Cardiac muscle cell (in vitro differentiated cells and primary cell): ENCODE results near the gene SLC39A11. TPM values are rescaled to one million over a fixed set of nuclear protein-coding genes. Genes with fewer than 3 reads are reported as not detected.
A peak's percentile ranks its signal among the peaks of the same experiment; 100 is the strongest.

Experiments used
- DNase-seq, 2 donors: peaks; one replicate each; pipeline versions ENCODE4 v3.0.0 to v3.0.0-alpha.2; 2010 to 2017; ENCODE audit warnings: low read depth in 1 of 2, low spot score in 1 of 2
- H3K27ac ChIP-seq: fragments of 200-600 bp; sonication (generic); 2 replicates; pipeline ENCODE4 v1.5.1; 2016
- H3K27me3 ChIP-seq: fragments of 200-600 bp; sonication (generic); 2 replicates; pipeline ENCODE4 v1.6.0; 2016; ENCODE audit warnings: control low read depth
- H3K36me3 ChIP-seq: fragments of 200-600 bp; sonication (generic); 2 replicates; pipeline ENCODE4 v1.5.1; 2016; ENCODE audit warnings: control low read depth
- H3K4me1 ChIP-seq: fragments of 200-600 bp; sonication (generic); 2 replicates; pipeline ENCODE4 v1.8.1; 2017; ENCODE audit warnings: low read depth, mild to moderate bottlenecking, mixed run types
- H3K4me3 ChIP-seq: fragments of 200-600 bp; sonication (generic); 2 replicates; pipeline ENCODE4 v1.5.1; 2016; ENCODE audit warnings: mild to moderate bottlenecking
- H3K9me3 ChIP-seq: fragments of 200-600 bp; sonication (generic); 2 replicates; pipeline ENCODE4 v1.5.1; 2017; ENCODE audit warnings: low read depth, mild to moderate bottlenecking, control low read depth
- CTCF ChIP-seq: IDR thresholded peaks from 2 replicates; pipeline ENCODE4 v1.5.1; 2012; ENCODE audit warnings: low read depth, mild to moderate bottlenecking, low read length
- polyA plus RNA-seq: library from polyadenylated mRNA; unstranded; fragments of >200 nt; fragmentation: Nextera tagmentation; extraction: Ambion mirVana; gene quantifications from 2 replicates; pipeline ENCODE4 v1.2.1, GENCODE V29; 2016
- total RNA-seq: library from RNA; depleted of rRNA; stranded (reverse); fragments of >200 nt; gene quantifications from 2 replicates; pipeline ENCODE4 v1.2.3, GENCODE V29; 2016

SLC39A11 gene
- total and polyA plus RNA-seq, 2 experiments from 2014 or later = 5.9 to 11.7 TPM

- Histone ChIP-seq H3K27me3 (no peaks in the 10 kb centered on the region), H3K4me3 (no peak overlapping the region), H3K36me3 (no peaks in the 10 kb centered on the region), H3K9me3 (no peaks in the 10 kb centered on the region), H3K4me1 (no peaks in the 10 kb centered on the region), H3K27ac (no peak overlapping the region)
- no peak for TF ChIP-seq CTCF
- no peak for DNase-seq
Measured at GRCh38 chr17:73083432-73083831, 9.1 kb downstream of the SLC39A11 start.

GRCh38 chr17:73074566-73074965, 17.9 kb downstream of the SLC39A11 start:
- DNase-seq = no peak
- no peak for TF ChIP-seq CTCF
- Histone ChIP-seq H3K27me3 (no peaks in the 10 kb centered on the region), H3K27ac (no peak overlapping the region), H3K36me3 (no peaks in the 10 kb centered on the region), H3K4me1 (no peaks in the 10 kb centered on the region), H3K9me3 (no peaks in the 10 kb centered on the region), H3K4me3 (no peak overlapping the region)

GRCh38 chr17:73072219-73072962, 20.1 kb downstream of the SLC39A11 start:
- no peaks in the 10 kb centered on the region for H3K27me3 ChIP-seq
- TF ChIP-seq CTCF = no peak
- H3K4me1 ChIP-seq = no peaks in the 10 kb centered on the region
- no peak overlapping the region for H3K27ac ChIP-seq
- DNase-seq = no peak
- H3K9me3 ChIP-seq = no peaks in the 10 kb centered on the region
- no peaks in the 10 kb centered on the region for H3K36me3 ChIP-seq
- H3K4me3 ChIP-seq = no peak overlapping the region

- TF ChIP-seq CTCF = no peak
- Histone ChIP-seq H3K36me3 (no peaks in the 10 kb centered on the region), H3K27me3 (no peaks in the 10 kb centered on the region), H3K4me3 (no peak overlapping the region), H3K27ac (no peak overlapping the region), H3K9me3 (no peaks in the 10 kb centered on the region), H3K4me1 (no peaks in the 10 kb centered on the region)
- peak in 1 of 2 donors; percentile 51 for DNase-seq
Measured at GRCh38 chr17:73071066-73071999, 21.2 kb downstream of the SLC39A11 start.

GRCh38 chr17:73069841-73070240, 22.6 kb downstream of the SLC39A11 start:
- Histone ChIP-seq H3K36me3 (no peaks in the 10 kb centered on the region), H3K4me3 (no peak overlapping the region), H3K9me3 (no peaks in the 10 kb centered on the region), H3K27me3 (no peaks in the 10 kb centered on the region), H3K4me1 (no peaks in the 10 kb centered on the region), H3K27ac (no peak overlapping the region)
- TF ChIP-seq CTCF = no peak
- no peak for DNase-seq
